ENCODE measurements around the gene MALAT1. TPM values are rescaled to one million over a fixed set of nuclear protein-coding genes. Genes with fewer than 3 reads are reported as not detected.

MALAT1 gene
- total RNA-seq, 3 donors from 2014 or later (not counting 1 experiment from before 2014, with no cell fraction given), result 32,911 to 36,726 (median 33,502) TPM

DNA sequence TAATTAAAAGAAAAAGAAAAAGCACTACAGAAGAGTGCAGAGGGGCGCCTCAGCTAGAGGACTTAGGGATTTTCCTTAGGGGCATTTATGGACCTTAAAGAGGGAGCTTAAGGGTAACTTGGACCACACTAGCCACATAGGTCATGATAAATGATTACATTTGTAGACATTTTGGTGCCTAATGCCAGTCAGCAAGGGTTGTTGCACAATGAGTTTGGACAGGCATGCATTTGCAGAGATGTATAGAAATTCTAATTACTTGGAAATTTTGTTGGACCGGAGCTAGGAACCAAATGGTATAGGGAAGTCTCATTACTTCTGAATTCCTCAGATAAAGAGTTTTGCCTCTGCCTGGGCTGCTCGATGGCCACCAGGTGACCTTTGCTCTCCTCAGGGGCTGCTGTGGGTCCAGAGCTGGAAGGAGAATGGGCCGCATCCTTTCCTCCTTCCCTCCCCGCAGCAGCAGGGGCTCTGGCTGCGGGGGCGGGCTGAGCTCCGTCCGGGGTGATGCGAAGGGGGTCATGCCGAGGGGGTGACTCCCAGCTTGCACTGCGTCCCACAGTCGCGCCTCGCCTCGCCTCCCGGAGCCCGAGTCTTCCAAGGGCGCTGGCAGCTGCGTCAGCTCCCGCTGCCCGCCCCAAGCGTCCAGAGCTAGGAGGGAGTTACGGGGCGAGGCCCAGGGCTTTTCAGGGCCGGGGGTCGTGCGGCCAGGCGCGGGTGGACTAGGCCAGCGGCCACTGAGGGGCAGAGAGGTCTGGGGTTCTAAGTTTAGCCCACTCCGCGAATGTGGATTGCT is 20.3 kb upstream of the MALAT1 start:
- TF ChIP-seq, protein P1, sequence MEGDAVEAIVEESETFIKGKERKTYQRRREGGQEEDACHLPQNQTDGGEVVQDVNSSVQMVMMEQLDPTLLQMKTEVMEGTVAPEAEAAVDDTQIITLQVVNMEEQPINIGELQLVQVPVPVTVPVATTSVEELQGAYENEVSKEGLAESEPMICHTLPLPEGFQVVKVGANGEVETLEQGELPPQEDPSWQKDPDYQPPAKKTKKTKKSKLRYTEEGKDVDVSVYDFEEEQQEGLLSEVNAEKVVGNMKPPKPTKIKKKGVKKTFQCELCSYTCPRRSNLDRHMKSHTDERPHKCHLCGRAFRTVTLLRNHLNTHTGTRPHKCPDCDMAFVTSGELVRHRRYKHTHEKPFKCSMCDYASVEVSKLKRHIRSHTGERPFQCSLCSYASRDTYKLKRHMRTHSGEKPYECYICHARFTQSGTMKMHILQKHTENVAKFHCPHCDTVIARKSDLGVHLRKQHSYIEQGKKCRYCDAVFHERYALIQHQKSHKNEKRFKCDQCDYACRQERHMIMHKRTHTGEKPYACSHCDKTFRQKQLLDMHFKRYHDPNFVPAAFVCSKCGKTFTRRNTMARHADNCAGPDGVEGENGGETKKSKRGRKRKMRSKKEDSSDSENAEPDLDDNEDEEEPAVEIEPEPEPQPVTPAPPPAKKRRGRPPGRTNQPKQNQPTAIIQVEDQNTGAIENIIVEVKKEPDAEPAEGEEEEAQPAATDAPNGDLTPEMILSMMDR (IDR thresholded peaks at IDR 0.05), result no peak
- H3K36me3 Mint-ChIP-seq, result no peaks in the 10 kb centered on the region
- Histone ChIP-seq H3K27me3 (ENCODE audit: control insufficient read depth, insufficient read depth, low read length) (no peaks in the 10 kb centered on the region), H3K27ac (ENCODE audit: low read length) (peak overlapping the region; percentile 95), H3K9me3 (ENCODE audit: control insufficient read depth, insufficient read depth, low read length) (no peaks in the 10 kb centered on the region), H3K4me3 (ENCODE audit: low read length) (no peak overlapping the region), H3K36me3 (ENCODE audit: control insufficient read depth, insufficient read depth, low read length) (no peaks in the 10 kb centered on the region), H3K4me1 (ENCODE audit: control insufficient read depth, insufficient read depth, low read length) (peaks cover 21% of the 10 kb centered on the region)
- peaks cover 15 to 16% of the 10 kb centered on the region in 2 donors for H3K4me1 Mint-ChIP-seq
- intact Hi-C loops (cut with micrococcal nuclease), result no loop called here
- WGBS (ENCODE audit: insufficient coverage), result 97% methylated on average over 33 of the region's 33 CpGs
- no peak for ATAC-seq
- H3K27me3 Mint-ChIP-seq (ENCODE audit: low read depth in 2 of 2), result no peaks in the 10 kb centered on the region
- no peaks in the 10 kb centered on the region for H3K9me3 Mint-ChIP-seq
- no peak for DNase-seq
- peak overlapping the region; percentile 98 for H3K4me3 Mint-ChIP-seq
- H3K27ac Mint-ChIP-seq, result peak overlapping the region; percentile 94 to 99

DNA sequence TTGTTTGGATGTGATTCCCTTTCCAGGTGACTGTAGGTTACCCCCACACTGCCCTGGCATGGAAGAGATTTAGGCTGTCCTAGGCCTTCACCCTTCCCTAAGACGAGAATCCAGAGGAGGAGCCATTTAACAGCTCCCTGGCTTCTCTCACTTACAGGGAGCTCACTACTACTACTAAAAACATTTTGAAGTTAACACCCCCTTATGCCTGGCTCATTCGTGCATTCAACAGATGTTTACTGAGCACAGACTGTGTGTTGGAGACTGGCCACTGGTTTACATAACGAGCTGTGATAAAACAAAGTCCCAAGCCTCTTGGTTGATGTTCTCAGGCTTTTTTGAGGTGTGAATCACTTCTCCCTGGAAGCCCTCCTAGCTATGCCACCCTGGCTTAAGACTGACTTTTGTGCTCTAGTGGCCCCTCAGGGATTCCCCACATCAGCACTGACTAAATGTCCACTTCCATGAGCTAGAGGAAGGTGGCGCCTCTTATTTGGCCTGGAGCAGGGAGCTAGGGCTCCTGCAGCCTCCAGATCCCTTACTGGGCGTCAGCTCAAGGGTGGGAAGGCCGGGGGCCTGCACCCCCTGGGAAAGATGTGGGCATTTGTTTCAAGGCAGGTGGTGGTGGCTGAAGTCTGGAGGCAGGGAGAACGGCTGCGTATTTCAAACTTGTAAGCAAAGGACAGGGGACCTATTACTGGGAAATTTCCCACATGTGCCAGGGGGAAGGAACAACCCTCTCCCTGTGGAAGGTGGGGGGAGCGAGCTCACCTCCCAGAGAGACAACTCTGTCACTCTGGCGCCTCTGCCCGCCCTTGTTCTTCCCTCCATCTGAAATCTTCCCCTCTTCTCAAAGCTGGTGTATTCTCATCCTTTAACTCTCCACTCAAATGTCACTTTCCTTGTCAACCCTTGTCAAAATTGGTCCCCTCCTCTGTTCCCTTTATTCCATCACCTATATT is 19.4 kb upstream of the MALAT1 start:
- Mint-ChIP-seq H3K27me3 (ENCODE audit: low read depth in 2 of 2) (no peaks in the 10 kb centered on the region), H3K4me1 (peaks cover 15 to 16% of the 10 kb centered on the region in 2 donors), H3K9me3 (no peaks in the 10 kb centered on the region), H3K27ac (peak overlapping the region in 1 of 2 donors; percentile 31), H3K4me3 (peak overlapping the region; percentile 38), H3K36me3 (no peaks in the 10 kb centered on the region)
- H3K9me3 ChIP-seq (ENCODE audit: control insufficient read depth, insufficient read depth, low read length), result no peaks in the 10 kb centered on the region
- ATAC-seq (no peak), DNase-seq (no peak)
- TF ChIP-seq, protein P1 (IDR thresholded peaks at IDR 0.05), result no peak
- WGBS (ENCODE audit: insufficient coverage), result 95% methylated on average over 11 of the region's 11 CpGs
- H3K27ac ChIP-seq (ENCODE audit: low read length), result no peak overlapping the region
- H3K4me1 ChIP-seq (ENCODE audit: control insufficient read depth, insufficient read depth, low read length), result peaks cover 21% of the 10 kb centered on the region
- no peak overlapping the region for H3K4me3 ChIP-seq (ENCODE audit: low read length)
- intact Hi-C loops (cut with micrococcal nuclease), result no loop called here
- no peaks in the 10 kb centered on the region for H3K36me3 ChIP-seq (ENCODE audit: control insufficient read depth, insufficient read depth, low read length)
- H3K27me3 ChIP-seq (ENCODE audit: control insufficient read depth, insufficient read depth, low read length), result no peaks in the 10 kb centered on the region

DNA sequence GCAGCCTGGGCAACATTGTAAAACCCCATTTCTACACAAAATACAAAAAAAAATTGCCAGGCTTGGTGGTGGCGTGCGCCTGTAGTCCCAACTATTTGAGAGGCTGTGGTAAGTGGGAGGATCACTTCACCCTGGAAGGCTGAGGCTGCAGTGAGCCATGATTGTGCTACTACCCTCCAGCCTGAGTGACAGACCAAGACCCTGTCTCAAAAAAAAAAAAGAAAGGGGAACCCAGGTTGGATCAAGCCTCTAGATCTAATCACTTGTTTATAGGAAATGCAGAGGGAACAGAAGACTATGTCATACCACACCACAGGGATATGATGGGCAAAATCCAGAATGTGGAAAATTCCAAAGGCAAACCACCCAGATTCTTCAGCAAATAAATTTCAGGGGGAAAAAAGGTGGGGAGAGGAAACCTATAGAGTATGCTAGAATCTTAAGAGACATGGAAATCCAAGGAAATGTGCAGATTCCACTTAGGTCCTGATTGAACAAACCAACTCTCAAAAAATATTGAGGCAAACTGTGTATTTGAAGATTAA is 16.5 kb upstream of the MALAT1 start:
- H3K27me3 Mint-ChIP-seq (ENCODE audit: low read depth in 2 of 2), result no peaks in the 10 kb centered on the region
- H3K4me1 ChIP-seq (ENCODE audit: control insufficient read depth, insufficient read depth, low read length), result peaks cover 12% of the 10 kb centered on the region
- TF ChIP-seq, protein P1 (IDR thresholded peaks at IDR 0.05), result no peak
- H3K27ac ChIP-seq (ENCODE audit: low read length), result no peak overlapping the region
- no peak overlapping the region for H3K4me3 Mint-ChIP-seq
- no peaks in the 10 kb centered on the region for H3K27me3 ChIP-seq (ENCODE audit: control insufficient read depth, insufficient read depth, low read length)
- peaks cover 5 to 7% of the 10 kb centered on the region in 2 donors for H3K4me1 Mint-ChIP-seq
- no peak for DNase-seq
- H3K36me3 ChIP-seq (ENCODE audit: control insufficient read depth, insufficient read depth, low read length), result no peaks in the 10 kb centered on the region
- no peaks in the 10 kb centered on the region for H3K36me3 Mint-ChIP-seq
- H3K4me3 ChIP-seq (ENCODE audit: low read length), result no peak overlapping the region
- ATAC-seq, result no peak
- intact Hi-C loops (cut with micrococcal nuclease), result no loop called here
- no peaks in the 10 kb centered on the region for H3K9me3 Mint-ChIP-seq
- H3K27ac Mint-ChIP-seq, result no peak overlapping the region
- no peaks in the 10 kb centered on the region for H3K9me3 ChIP-seq (ENCODE audit: control insufficient read depth, insufficient read depth, low read length)
- WGBS (ENCODE audit: insufficient coverage), result 100% methylated on average over 2 of the region's 2 CpGs

All from natural killer cell (primary cell).